Measurements from ENCODE around the gene ASB1. TPM values are rescaled to one million over a fixed set of nuclear protein-coding genes. Genes with fewer than 3 reads are reported as not detected.

The ASB1 gene
- total and polyA plus RNA-seq, 2 of the 13 experiments (the other 11 are each of a cell fraction or from before 2014, with no cell fraction given) = 48.6 to 49.2 TPM

DNA sequence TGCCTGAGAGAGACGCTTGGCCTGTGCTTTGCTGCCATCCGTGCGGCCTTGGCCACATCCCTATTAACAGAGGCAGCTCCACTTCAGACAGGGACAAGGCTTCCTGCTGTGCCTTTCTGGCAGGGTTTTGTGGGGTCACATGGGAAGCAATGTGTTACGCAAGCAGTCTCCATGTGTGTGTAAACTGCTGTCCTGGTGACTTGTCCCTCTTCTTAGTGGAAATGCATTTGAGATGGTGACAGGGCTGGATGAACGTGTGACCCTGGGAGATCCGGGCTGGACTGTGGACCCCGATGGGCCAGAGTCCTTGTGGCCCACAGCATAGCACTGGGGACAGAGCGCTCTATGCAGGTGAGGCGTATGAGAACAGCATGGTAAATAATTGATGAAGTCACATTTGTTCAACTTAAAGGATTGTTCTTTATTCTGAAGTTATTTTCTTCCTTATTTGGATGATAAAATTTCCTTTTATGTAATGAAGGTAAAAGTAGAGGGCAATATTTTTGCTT is 23.2 kb downstream of the ASB1 start (continued):
- TF ChIP-seq RARG (CRISPR knock-in tag; IDR thresholded peaks at IDR 0.05; ENCODE audit: low read depth) = no peak; the same call in 1 of the 2 replicates
- no peak for TF ChIP-seq ZNF512 (CRISPR knock-in tag; IDR thresholded peaks at IDR 0.05)
- peak; percentile 76; the same call in 1 of the 2 replicates for TF ChIP-seq ZNF460 (CRISPR knock-in tag; IDR thresholded peaks at IDR 0.05; ENCODE audit: borderline replicate concordance)
- peak; percentile 98 for TF ChIP-seq ZNF264 (CRISPR knock-in tag; IDR thresholded peaks at IDR 0.05)
- no peak; the same call in 1 of the 2 replicates for TF ChIP-seq ZKSCAN5 (CRISPR knock-in tag; IDR thresholded peaks at IDR 0.05)
- TF ChIP-seq ZNF841 (CRISPR knock-in tag; IDR thresholded peaks at IDR 0.05; ENCODE audit: borderline replicate concordance) = no peak
- TF ChIP-seq ZNF891 (CRISPR knock-in tag; IDR thresholded peaks at IDR 0.05) = 0 out of 2 replicates have a peak, but pooled peaks have one; percentile 10
- no peak for TF ChIP-seq RBFOX2 (IDR thresholded peaks at IDR 0.05; ENCODE audit: low read depth, low read length)
- peak; percentile 98 for TF ChIP-seq RARA (CRISPR knock-in tag; IDR thresholded peaks at IDR 0.05)
- TF ChIP-seq, protein P1, sequence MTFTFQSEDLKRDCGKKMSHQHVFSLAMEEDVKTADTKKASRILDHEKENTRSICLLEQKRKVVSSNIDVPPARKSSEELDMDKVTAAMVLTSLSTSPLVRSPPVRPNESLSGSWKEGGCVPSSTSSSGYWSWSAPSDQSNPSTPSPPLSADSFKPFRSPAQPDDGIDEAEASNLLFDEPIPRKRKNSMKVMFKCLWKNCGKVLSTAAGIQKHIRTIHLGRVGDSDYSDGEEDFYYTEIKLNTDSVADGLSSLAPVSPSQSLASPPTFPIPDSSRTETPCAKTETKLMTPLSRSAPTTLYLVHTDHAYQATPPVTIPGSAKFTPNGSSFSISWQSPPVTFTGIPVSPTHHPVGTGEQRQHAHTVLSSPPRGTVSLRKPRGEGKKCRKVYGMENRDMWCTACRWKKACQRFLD (CRISPR knock-in tag; IDR thresholded peaks at IDR 0.05; ENCODE audit: borderline replicate concordance) = no peak
- peak; percentile 94 for TF ChIP-seq ZFX (CRISPR knock-in tag; IDR thresholded peaks at IDR 0.05; ENCODE audit: low read depth)
- peak; percentile 88; the same call in 1 of the 2 replicates for TF ChIP-seq ZNF747 (CRISPR knock-in tag; IDR thresholded peaks at IDR 0.05; ENCODE audit: borderline replicate concordance)
- TF ChIP-seq, protein P2, sequence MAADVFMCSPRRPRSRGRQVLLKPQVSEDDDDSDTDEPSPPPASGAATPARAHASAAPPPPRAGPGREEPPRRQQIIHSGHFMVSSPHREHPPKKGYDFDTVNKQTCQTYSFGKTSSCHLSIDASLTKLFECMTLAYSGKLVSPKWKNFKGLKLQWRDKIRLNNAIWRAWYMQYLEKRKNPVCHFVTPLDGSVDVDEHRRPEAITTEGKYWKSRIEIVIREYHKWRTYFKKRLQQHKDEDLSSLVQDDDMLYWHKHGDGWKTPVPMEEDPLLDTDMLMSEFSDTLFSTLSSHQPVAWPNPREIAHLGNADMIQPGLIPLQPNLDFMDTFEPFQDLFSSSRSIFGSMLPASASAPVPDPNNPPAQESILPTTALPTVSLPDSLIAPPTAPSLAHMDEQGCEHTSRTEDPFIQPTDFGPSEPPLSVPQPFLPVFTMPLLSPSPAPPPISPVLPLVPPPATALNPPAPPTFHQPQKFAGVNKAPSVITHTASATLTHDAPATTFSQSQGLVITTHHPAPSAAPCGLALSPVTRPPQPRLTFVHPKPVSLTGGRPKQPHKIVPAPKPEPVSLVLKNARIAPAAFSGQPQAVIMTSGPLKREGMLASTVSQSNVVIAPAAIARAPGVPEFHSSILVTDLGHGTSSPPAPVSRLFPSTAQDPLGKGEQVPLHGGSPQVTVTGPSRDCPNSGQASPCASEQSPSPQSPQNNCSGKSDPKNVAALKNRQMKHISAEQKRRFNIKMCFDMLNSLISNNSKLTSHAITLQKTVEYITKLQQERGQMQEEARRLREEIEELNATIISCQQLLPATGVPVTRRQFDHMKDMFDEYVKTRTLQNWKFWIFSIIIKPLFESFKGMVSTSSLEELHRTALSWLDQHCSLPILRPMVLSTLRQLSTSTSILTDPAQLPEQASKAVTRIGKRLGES (CRISPR knock-in tag; IDR thresholded peaks at IDR 0.05; ENCODE audit: borderline replicate concordance) = no peak
- peak; percentile 72 for TF ChIP-seq KDM2A (CRISPR knock-in tag; IDR thresholded peaks at IDR 0.05; ENCODE audit: borderline replicate concordance, low read depth)
- peak; percentile 92 for TF ChIP-seq CCDC6 (CRISPR knock-in tag; IDR thresholded peaks at IDR 0.05)
- TF ChIP-seq ZNF121 (CRISPR knock-in tag; IDR thresholded peaks at IDR 0.05) = peak; percentile 87
- no peak for TF ChIP-seq EEA1 (CRISPR knock-in tag; IDR thresholded peaks at IDR 0.05; ENCODE audit: borderline replicate concordance)
- no peak for TF ChIP-seq POLR2G (IDR thresholded peaks at IDR 0.05; ENCODE audit: low read depth, low read length)
- TF ChIP-seq, protein P3, sequence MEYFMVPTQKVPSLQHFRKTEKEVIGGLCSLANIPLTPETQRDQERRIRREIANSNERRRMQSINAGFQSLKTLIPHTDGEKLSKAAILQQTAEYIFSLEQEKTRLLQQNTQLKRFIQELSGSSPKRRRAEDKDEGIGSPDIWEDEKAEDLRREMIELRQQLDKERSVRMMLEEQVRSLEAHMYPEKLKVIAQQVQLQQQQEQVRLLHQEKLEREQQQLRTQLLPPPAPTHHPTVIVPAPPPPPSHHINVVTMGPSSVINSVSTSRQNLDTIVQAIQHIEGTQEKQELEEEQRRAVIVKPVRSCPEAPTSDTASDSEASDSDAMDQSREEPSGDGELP (IDR thresholded peaks at IDR 0.05; ENCODE audit: borderline replicate concordance, low read depth) = peak; percentile 93
- TF ChIP-seq EHMT2 (IDR thresholded peaks at IDR 0.05; ENCODE audit: borderline replicate concordance, low read depth, low read length) = no peak
- no peak for TF ChIP-seq REXO4 (CRISPR knock-in tag; IDR thresholded peaks at IDR 0.05; ENCODE audit: borderline replicate concordance)
- 0 out of 2 replicates have a peak, but pooled peaks have one; percentile 50 for TF ChIP-seq TBP (CRISPR knock-in tag; IDR thresholded peaks at IDR 0.05)

Data from HepG2 (cell line).